ENCODE data around the gene MXRA7.
"Not testable (repeated sequence)": the region's sequence is repeated elsewhere in the genome, so short reads cannot be mapped to it uniquely, and the experiment has no call there.

Gene MXRA7

DNA sequence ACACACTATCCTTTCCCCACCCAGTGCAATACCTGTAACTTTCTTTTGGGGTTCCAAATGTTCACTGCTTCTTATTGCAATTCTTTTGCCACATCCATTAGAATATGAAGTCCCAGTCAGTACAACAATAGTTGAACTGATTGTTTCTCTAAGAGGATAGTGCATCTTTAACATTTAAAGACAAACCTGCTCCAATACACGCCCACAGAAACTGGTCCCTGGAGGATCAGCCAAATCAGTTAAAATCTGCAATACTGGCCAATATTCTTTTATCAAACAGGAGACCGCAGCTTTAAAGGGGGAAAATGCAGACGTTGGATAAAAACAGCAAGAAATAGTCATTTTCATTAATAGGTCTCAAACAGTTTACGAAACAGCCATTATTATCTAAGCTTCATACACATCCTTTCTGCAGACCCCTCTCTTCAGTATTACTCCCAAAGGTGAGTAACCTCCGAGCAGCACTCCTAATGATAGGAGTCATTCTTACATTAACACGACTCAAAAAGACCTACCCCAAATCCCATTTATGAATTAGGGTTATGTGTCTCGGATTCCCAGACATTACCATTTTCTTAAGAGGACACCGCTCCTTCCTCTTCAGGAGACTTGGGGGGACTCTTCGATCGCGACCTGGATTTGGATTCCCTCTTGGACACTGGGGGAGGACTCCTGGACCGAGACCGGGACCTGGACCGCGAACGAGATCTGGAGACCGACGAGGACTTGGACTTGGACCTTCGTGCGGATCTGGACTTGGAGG, 25.0 kb upstream of the MXRA7 start:
- no peak for DNase-seq

DNA sequence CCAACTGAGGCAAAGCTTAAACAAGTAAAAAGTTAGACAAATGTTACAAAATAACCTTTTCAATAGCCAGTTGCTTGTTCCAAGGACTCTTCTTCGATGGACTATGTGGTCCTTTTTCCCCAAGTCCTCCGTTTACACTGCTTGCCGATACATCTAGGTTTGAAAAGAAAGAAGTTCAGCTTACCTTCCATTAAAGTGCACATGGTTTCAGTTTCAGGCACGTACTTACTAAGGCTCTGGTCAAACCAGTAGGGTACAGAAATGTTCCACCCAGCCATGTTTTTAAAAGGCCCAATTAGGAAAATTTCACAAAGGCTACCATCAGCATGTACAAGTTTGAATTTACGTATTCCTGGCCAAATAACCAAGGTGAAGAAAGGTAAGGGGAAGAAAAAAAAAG, 24.2 kb upstream of the MXRA7 start:
- no peak for DNase-seq

DNA sequence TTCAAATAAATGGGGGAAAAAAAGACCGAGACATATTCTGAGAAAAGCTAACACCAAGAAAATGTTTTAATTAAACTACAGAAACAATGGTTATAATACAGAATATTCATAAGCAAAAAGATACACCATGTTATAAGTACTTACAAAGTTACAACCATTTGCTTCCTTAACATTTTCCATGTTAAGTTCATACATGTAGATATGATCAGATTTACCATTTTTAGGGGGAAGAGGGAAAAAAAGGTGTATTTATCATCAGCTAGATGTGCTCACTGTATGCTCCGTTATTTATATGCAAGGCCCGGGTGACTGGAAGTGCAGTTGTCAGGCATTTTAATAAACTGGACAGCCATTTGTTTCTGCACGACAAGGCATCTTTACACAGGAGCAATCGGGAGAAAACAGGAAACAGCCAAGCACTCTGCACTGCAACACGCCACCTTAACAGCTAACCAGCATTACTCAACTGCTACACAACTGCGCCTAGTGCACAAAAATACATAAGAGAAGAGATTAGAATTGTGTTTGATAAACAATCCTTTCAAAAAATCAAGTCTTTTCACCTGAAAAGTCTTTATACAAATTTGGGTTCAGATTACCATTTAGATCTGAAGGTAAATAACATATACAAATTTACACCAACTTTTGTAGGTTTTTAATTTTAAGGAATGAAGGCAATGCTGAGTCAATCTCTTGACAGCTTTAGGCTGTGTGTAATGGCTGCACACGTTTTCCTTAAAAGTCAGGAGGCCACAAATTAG, 23.5 kb upstream of the MXRA7 start:
- DNase-seq = no peak

DNA sequence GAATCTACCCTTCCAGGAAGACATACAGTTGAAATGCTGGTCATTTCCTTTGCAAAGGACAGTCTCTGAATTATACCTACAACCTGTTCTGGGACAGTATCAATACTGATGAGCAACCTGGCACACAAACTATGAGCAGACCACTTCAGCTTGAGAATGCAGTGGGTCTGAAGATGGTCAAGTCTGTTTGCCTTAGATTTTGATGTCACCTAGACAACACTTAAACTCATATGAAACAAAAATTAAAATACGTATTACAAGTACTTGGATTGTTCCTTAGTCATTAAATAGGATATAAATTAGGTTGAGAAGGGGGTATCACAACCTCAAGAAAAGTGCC, 22.8 kb upstream of the MXRA7 start:
- no peak for DNase-seq

DNA sequence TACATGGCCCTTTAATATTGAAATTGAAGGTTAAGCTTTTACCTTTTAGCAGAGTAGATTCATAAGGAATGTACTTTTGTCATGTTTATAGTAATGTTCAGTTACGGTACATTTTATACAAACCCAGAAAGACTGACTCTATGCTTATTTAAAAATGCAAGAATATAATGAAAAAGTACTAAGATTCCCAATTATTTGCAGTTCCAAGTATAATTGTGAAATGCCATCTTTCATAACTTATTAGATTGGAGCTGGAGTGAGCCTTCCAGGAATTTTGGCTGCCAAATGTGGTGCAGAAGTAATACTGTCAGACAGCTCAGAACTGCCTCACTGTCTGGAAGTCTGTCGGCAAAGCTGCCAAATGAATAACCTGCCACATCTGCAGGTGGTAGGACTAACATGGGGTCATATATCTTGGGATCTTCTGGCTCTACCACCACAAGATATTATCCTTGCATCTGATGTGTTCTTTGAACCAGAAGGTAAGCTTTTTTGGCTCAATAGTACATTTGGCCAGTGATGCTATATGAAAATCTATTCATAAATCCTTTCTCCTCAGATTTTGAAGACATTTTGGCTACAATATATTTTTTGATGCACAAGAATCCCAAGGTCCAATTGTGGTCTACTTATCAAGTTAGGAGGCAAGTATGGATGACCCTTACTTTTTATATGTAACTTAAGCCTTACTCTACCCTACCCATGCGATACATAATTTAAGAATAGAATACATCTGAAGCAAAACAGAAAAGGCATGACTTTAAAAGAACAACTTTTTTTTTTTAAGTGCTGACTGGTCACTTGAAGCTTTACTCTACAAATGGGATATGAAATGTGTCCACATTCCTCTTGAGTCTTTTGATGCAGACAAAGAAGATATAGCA, 22.2 kb upstream of the MXRA7 start:
- DNase-seq = no peak

DNA sequence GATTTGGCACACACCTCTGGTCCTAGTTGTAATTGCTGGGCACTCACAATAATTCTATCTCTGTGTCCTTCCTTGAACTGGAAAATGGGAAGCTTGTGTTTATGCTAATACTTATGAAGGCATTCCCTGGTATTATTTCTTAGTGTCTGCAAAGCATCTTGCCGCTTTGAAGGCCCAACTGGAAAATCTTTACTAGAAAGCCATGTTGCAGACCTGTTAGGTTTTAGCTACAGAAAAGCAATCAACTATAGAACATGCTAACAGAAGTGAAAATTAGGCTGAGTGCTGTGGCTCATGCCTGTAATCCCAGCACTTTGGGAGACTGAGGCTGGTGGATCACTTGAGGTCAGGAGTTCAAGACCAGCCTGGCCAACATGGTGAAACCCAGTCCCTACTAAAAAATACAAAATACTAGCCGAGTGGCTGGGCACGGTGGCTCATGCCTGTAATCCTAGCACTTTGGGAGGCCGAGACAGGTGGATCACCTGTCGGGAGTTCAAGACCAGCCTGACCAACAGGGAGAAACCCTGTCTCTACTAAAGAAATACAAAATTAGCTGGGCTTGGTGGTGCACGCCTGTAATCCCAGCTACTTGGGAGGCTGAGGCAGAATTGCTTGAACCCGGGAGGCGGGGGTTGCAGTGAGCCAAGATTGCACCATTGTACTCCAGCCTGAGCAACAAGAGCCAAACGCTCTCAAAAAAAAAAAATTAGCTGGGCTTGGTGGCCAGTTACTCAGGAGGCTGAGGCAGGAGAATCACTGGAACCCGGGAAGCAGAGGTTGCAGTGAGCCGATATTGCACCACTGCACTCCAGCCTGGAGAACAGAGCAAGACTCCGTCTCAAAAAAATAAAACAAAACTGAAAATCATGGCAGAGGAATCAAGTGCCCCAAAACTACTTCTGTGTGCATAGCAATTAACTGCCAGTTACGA, 21.3 kb upstream of the MXRA7 start:
- DNase-seq = not testable (repeated sequence)

DNA sequence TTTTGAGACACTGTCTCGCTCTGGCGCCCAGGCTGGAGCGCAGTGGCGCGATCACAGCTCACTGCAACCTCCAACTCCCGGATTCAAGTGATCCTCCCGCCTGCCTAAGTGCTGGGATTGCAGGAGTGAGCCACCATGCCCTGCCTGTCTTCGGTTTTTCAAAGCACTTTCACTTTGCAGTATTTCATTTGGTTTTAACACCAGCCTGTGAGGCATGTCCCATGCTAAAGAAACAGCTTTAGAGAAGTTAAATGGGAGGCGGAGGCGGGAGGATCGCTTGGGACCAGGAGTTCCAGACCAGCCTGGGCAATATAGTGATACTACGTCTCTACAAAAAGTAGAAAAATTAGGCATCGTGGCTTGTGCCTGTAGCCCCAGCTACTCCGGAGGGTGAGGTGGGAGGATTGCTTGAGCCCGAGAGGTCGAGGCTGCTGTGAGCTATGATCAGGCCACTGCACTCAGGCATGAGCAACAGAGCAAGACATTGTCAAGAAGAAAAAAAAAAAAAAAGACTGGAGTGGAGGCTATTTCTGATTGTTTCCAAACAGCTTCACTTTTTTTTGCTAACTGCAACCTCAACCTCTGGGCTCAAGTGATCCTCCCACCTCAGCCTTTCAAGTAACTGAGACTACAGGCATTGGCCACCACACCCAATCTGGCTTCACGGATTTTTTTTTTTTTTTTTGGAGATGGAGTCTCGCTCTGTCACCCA, 17.1 kb upstream of the MXRA7 start:
- no peak for DNase-seq

DNA sequence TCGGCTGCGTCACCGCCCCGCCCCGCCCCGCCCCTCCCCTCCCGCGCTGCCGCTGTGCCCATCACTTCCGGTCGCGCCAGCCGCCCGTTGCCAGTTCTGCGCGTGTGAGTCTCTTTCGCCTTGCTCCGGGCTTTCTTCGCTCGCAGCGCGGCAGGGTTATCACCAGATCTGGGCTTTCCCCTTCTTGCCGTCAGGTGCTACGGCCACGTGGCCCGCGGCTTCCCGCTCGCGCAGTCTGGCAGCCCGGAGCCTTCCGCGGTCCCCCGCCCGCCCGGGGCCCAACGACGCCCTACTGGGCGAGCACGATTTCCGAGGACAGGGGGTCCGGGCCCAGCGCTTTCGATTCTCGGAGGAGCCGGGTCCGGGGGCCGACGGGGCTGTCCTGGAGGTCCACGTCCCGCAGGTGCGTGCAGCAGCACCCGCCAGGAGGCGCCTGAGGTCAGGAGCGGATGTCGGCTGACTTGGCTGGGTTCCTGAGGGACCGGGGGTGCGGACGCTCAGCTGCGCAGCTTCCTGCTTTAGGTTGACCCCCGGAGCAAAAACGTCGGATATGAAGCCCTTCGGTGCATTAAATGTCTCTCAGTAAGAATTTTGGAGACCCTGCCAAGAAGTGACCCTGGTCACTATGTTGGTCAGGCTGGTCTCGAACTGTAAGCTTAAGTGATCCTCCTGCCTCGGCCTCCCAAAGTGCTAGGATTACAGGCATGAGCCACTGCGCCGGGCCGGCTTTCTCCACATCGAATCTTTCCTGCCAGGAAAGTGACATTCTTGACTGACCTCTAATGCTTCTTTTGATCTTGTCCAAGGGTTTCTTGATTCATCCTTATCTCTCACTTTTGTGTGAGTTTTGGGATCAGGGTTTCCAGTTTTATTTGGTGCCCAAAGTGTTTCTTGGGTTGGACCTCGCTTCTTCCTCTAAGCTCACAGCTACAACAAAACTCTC, 16.3 kb upstream of the MXRA7 start, which contains the start of gene METTL23:
Gene METTL23, plus strand, starts transcription at position 64 of the 943 bp plus-strand sequence. CDS start 2,872 bp downstream, outside the sequence.
- DNase-seq = peak; percentile 72

DNA sequence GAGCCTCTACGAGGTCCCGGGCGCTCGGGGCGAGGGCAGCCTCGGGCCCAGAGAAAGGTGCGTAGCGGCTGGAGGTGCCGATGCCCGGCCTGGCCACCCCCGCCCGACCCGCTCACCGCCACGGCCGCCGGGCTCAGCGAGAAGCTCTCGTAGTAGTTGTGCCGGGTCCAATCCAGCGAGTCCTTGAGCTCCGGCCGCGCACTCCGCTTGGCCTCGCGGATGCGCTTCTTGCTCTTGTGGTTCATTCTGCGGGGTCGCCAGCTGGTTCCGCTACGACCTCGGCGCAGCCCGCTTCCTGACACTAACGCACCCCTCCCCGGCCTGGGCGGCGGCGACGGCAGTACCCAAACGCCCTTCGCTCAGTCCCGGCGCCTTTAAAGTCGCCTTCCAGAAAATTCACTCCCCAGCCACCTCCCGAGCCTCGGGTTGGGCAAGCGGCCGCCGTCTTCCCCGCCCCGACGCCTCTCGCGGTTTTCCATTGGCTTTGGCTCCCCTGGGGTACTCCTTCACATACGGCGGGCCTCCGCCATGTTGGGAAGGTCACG, 15.5 kb upstream of the MXRA7 start, which contains the start of gene JMJD6:
Gene JMJD6, minus strand, starts transcription at position 376 of the 545 bp plus-strand sequence. Its CDS starts 131 bp downstream, at position 245.
- peak; percentile 91 for DNase-seq

DNA sequence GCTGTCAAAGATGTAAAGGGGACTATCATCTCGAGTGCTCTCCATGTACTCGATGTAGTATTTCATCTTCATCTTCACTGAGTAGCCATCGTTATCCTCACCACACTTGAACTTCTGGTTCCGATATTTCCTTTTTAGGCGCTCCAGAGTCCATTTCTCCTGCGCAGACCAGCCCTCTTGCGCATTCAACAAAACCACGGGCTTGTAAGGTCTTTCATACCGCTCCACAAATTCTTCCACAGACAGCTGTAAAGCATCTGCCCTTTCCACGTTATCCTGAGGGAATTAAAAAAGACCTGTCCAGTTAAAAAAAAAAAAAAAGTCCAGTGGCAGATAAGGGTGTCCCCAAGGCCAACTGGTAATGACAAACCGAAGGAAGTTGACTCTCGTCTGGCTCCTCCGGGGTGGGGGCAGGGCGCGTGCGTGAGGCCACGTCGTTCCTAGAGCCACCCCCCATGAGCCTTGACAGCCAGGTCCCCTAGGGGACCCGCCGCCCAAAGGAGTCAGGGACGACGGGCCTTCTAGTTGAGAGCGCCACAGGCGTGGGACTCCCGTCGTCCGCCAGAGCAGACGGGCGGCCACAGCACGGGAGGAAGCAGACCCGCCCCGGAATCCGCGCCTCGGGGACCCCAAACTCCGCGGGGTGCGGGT, 14.9 kb upstream of the MXRA7 start:
- peak; percentile 59 for DNase-seq

DNA sequence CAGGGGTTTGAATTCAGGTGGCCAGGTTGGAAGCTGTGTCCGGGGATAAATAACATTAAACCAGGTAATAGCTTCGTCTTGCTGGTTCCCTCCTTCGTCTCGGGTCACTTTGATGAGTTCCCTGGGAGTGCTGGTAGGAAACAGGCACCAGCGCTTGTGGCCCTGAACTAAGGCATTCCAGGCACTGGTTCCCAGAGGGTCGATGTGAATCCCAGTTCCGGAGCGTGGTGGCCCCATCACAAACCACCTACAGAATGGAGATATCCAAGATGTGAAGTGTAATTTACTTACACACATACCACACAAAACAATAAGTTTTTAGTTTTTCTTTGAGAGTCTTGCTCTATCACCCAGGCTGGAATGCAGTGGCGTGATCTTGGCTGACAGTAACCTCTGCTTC, 13.0 kb upstream of the MXRA7 start:
- no peak for DNase-seq

DNA sequence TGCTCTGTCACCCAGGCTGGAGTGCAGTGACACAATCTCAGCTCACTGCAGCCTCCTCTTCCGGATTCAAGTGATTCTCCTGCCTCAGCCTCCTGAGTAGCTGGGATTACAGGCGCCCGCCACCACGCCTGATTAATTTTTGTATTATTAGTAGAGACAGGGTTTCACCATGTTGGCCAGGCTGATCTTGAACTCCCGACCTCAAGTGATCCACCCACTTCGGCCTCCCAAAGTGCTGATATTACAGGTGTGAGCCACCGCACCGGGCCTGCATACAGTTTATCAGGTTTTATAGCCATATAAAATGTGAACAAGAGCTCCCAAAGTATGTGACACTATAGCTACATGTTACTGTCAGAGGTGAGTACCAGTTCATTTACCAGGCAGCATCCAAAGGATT, 12.2 kb upstream of the MXRA7 start:
- DNase-seq = not testable (repeated sequence)

DNA sequence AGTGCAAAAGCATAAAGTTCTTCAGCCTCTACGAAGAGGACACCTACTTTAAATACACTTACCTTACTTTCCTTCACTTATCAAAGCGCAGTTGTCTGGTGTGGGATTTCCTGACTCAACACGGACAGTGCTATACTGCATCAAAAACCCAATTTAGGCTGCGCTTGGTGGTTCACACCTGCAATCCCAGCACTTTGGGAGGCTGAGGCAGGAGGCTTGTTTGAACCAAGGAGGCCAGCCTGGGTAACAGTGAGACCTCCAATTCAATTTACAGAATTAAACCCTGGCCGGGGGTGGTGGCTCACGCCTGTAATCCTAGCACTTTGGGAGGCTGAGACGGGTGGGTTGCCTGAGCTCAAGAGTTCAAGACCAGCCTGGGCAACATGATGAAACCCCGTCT, 11.5 kb upstream of the MXRA7 start:
- no peak for DNase-seq

DNA sequence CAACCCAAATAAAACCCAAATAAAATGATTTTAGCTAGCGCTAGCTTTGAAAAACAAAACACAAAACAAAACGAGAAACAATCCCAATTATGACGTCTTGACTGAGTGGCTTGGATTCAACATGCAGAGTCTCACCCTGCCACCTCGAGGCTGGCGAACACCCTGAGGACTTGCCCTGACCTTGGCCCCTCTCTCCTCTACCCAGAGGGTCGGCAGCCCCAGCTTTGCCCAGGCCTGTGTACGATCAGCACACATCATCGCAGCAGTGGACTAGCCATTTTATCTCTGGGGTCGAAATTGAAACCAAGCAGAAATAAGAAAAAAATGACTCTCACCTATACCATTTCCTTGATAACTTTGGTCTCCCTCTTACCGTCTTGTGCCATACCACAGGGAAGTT, 10.7 kb upstream of the MXRA7 start:
- no peak for DNase-seq

DNA sequence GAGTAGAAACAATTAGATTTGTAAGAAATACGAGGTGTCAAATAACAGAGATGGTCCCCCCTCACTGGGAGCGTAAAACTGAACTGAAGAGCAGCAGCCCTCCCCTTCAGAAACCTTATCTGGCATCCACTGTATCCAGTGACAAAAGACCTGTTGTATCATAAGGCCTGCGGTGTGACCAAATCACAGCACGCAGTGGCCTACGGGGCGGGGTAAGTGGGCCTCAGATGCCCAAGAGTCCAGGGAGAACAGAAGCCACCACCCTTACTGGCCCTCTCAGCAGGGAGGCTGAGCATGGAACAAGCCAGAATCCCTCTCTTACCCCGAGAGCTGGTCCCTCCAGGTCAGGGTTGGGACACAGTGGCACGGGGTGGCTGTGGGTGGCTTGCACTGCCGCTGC, 10.2 kb upstream of the MXRA7 start:
- DNase-seq = no peak

DNA sequence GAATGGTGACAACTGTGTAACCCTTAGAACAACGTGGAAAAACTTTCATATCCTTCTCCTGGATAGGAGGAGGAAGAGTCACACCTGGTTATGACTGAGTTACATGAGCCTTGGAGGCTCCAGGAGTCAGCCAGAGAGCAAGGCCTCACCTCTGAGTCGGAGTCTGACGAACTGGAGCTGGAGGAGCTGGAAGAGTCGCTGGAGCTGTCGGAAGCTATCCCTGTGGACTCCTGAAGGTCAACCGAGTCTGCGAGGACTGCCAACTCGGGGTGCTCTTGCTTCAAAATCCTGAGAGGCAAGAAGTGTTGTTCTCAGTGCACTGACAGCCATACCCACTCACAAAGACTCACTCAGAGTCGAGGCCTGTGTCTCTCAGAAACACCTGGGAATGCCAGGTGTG, 9.4 kb upstream of the MXRA7 start:
- no peak for DNase-seq

DNA sequence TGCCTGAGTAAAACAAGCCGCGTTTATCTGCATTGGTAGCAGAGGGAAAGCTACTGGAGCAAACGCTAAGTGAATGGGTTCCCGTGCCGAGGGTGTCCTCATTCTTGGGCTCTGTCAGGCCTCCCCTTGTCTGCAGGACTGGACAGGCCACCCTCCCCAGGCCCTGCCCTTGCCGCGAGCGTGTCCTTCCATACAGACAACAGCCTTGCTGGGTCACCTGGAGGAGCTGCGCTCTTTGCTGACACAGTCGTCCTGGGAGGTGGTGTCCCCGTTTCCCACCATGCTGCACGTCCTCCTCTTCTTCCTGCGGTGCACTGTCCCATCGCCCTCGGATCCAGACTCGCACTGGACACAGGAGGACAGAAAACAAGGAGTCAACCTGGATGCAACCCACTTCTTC, 7.8 kb upstream of the MXRA7 start:
- DNase-seq = no peak

DNA sequence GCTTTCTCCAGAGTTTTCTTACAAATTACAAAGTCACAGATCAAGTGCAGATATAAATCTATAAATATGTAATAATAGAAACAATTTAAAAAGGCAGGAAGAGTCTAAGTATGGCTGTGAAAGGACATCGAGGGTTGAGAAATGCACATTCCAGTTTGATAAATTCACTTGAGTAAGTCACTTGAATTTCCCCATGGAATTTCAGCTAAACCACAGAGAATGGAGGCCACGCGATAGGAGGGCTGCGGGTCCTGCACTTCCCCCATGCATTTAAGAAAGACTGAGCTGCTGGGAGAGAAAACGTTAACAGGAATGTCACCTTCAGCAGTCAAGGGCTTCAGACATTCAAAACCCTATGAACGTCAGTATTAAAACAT, 6.1 kb upstream of the MXRA7 start:
- DNase-seq = no peak

DNA sequence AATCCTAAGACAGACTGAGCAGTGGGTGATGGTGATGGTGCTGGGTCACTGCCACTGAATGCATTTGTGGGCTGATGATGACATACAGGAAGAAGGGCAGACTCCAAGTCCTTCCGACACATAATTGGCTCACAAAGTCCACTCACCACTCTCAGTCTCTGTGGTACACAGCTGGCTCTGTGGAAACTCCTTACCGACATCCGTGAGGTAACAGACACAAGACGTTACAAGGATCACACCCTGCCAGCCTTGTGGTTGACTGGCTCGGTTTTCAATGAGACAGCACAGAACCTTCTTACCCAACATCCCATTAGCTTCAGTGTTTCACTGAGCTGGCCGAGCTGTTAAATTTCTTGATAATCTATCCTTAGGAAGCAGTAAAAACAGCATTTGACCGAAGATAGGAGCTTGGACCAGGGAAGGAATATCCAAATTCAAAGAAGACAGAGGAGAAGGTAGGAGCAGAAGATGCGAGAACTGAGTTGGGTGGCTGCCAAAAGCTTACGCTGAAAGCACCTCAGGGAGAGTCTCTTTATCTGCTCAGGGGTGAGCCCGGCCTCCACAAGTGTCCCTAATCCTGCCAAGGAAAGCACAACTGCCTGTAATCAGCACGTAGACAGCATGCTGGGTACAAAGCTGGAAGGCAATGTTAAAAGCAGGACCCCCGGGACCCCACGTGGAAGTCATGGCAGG, 5.5 kb upstream of the MXRA7 start:
- DNase-seq = no peak
